IPS-NIHi11 (cell line): ENCODE results near the gene PLEKHJ1.

ENCODE experiments used
- DNase-seq: peaks from one replicate; pipeline ENCODE4 v3.0.0; 2012; ENCODE audit warnings: mixed read lengths, low spot score

Gene PLEKHJ1

GRCh38 chr19:2197270-2197669, 38.9 kb downstream of the PLEKHJ1 start:
- DNase-seq: no peak

GRCh38 chr19:2195914-2196313, 40.2 kb downstream of the PLEKHJ1 start:
- no peak for DNase-seq

- DNase-seq: no peak
These were observed 40.8 kb downstream of the PLEKHJ1 start for GRCh38 chr19:2195361-2195760.

GRCh38 chr19:2194513-2195078, 41.5 kb downstream of the PLEKHJ1 start:
- no peak for DNase-seq

- no peak for DNase-seq
These were observed 42.3 kb downstream of the PLEKHJ1 start for GRCh38 chr19:2193807-2194206.

GRCh38 chr19:2192862-2193261, 43.3 kb downstream of the PLEKHJ1 start:
- DNase-seq: no peak

GRCh38 chr19:2191456-2192310, 44.4 kb downstream of the PLEKHJ1 start:
- DNase-seq: no peak

- no peak for DNase-seq
These were observed 45.2 kb downstream of the PLEKHJ1 start for GRCh38 chr19:2190848-2191455.

- DNase-seq: no peak
These were observed 46.2 kb downstream of the PLEKHJ1 start for GRCh38 chr19:2189880-2190279.

- no peak for DNase-seq
These were observed 47.3 kb downstream of the PLEKHJ1 start for GRCh38 chr19:2188708-2189385.

GRCh38 chr19:2187159-2187558, 49.0 kb downstream of the PLEKHJ1 start:
- DNase-seq: no peak

GRCh38 chr19:2186071-2186846, 49.9 kb downstream of the PLEKHJ1 start:
- DNase-seq: no peak

- no peak for DNase-seq
These were observed 50.4 kb downstream of the PLEKHJ1 start for GRCh38 chr19:2185734-2186070.

GRCh38 chr19:2184422-2184975, 51.6 kb downstream of the PLEKHJ1 start:
- DNase-seq: no peak
